GM18520 (cell line): ENCODE measurements around the gene CACNB1.
"Not testable (repeated sequence)": the region's sequence is repeated elsewhere in the genome, so short reads cannot be mapped to it uniquely, and the experiment has no call there.

Experiments
- ATAC-seq: cut with Tn5 transposase; IDR thresholded peaks from one replicate; pipeline ENCODE4 v1.9.1; 2021; ENCODE audit not compliant: unreplicated experiment

Gene CACNB1

GRCh38 chr17:39177256-39177655 lies 20.2 kb downstream of the CACNB1 start:
- no peak for ATAC-seq

DNA sequence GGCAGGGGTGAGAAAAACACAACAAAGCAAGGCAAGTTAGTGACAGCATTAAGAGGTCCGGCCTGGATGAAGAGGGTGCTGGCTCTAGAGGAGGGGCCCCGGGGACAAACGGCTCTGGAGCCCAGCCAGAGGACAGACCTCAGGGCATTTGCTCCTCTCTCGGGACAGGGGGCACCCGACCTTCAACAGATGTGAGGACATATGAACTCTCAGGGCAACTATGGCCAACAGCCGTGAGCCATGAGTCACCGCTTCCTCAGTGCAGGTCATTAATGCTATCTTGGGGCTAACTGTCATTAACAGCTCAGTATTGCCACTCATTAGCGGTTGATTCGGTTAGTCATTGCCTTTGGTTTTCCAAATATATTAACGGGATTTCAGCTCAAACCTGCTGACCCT lies 21.8 kb downstream of the CACNB1 start:
- no peak for ATAC-seq

- ATAC-seq, result no peak
Measured at GRCh38 chr17:39174920-39175694, 22.4 kb downstream of the CACNB1 start.

GRCh38 chr17:39173526-39174274 lies 23.8 kb downstream of the CACNB1 start:
- ATAC-seq, result no peak

- no peak for ATAC-seq
Measured at GRCh38 chr17:39173080-39173479, 24.4 kb downstream of the CACNB1 start.

DNA sequence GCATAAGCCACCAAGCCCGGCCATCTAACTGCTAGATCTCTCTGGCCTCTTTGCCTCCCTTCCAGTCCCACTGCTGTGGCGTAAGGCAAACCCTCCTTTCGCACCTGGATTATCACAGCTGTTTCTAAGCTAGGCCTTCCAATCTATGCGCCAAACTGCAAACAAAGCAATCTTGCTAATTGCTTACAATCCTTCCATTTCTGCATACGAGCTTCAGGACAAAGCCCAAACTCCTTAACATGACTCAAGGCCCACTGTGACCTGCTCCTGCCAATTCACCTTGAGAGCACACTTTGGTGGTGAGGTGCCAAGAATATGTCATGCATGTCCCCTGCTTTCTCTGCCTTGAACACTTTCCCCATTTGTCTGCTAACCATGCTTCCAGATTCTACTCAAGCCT lies 25.5 kb downstream of the CACNB1 start:
- ATAC-seq, result no peak

GRCh38 chr17:39170558-39170957 lies 26.9 kb downstream of the CACNB1 start:
- ATAC-seq, result no peak

DNA sequence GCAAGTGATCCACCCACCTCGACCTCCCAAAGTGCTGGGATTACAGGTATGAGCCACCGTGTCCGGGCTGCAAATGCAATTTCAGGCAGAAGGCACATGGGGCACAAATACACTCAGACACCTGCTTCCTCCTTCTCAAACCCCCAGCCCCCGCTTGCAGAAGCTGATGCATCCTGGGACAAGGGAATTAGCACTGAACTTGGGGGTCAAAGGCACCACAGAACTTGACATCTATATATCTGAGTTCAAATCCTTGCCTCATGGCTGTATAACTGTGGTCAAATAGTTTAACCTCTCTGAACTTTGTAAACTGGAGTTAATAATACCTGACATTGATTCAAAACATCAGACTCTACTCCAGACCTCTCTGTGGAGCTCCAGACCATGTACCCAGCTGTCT lies 27.4 kb downstream of the CACNB1 start:
- ATAC-seq, result no peak

GRCh38 chr17:39169518-39169917 lies 28.0 kb downstream of the CACNB1 start:
- ATAC-seq, result no peak

GRCh38 chr17:39169101-39169500 lies 28.4 kb downstream of the CACNB1 start:
- ATAC-seq, result no peak

DNA sequence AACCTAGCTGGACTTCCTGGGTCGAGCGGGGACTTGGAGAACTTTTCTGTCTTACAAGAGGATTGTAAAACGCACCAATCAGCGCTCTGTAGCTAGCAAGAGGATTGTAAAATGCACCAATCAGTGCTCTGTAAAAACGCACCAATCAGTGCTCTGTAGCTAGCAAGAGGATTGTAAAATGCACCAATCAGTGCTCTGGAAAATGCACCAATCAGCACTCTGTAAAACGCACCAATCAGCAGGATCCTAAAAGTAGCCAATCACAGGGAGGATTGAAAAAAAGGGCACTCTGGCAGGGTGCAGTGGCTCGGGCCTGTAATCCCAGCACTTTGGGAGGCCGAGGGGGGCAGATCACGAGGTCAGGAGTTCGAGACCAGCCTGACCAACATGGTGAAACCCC lies 29.0 kb downstream of the CACNB1 start:
- ATAC-seq, result not testable (repeated sequence)

- ATAC-seq, result no peak
Measured at GRCh38 chr17:39167476-39167875, 30.0 kb downstream of the CACNB1 start.

- no peak for ATAC-seq
Measured at GRCh38 chr17:39166437-39167335, 30.8 kb downstream of the CACNB1 start.

- no peak for ATAC-seq
Measured at GRCh38 chr17:39165841-39166349, 31.6 kb downstream of the CACNB1 start, which contains the start of gene ARL5C. ARL5C (minus strand) TSS chr17:39166161; CDS start chr17:39165760, 401 bp downstream.

DNA sequence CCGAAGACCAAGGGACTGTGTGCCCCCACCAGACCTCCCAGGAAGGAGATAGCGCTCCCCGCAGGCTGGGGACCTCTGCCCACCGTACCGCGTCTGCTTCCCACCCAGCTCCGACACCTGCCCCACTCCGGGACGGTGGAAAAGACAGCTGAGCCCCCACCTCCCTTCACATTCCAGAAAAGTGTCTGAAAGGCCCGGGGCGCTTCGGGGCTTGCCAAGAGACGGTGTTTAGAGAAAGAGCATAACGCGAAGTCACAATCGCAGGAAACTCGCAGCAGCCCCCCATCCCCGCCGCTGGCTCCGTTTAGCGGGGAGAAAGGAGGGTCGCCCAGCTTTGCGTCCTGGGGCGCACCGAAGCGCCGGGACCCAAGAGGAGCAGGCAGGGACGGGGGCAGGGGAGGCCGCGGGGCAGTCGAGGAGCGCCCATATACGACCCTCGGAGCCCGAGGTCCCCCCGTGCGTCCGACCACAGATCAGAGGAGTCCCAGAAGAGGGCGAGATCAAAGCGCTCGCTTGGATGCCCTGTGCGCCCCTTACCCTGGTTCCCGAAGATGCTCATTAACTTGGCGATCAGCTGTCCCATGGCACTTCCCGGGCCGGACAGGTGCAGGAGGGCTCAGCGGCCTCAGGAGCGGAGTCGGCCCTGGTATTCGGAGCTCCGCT lies 32.2 kb downstream of the CACNB1 start:
- no peak for ATAC-seq

GRCh38 chr17:39164675-39165143 lies 32.8 kb downstream of the CACNB1 start:
- no peak for ATAC-seq

DNA sequence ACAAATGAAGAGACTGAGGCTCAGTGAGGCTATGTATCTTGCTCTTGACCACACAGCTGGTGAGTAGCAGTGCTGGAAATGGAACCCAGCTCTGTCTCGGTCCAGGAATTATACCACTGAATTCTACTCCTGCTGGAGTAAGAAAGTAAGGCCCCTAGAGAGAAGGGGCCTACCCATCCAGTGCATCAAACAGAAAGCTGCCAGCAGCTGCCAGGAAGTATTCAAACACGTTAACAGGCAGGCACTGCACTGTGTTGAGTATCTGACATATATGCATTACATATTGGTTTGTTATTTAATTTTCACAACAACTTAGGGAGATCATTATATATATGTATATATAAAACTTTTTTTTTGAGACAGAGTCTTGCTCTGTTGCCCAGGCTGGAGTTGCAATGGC lies 35.5 kb downstream of the CACNB1 start:
- ATAC-seq, result no peak

DNA sequence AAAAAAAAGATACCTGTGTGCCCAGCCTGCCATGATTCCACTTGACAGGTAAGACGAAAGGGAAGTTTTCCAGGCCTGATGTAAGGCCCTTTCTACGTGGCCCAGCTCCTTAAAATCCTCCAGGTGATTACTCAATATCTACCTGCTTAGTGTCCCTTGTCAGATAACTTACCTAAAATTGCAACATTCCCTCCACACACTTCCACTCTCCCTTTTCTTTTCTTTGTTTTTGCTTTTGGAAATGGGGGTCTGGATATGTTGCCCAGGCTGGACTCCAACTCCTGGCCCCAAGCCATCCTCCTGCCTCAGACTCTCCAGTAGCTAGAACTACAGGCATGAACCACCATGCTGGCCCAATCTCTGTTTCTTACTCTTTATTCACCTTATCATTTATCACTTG lies 38.8 kb downstream of the CACNB1 start:
- no peak for ATAC-seq

DNA sequence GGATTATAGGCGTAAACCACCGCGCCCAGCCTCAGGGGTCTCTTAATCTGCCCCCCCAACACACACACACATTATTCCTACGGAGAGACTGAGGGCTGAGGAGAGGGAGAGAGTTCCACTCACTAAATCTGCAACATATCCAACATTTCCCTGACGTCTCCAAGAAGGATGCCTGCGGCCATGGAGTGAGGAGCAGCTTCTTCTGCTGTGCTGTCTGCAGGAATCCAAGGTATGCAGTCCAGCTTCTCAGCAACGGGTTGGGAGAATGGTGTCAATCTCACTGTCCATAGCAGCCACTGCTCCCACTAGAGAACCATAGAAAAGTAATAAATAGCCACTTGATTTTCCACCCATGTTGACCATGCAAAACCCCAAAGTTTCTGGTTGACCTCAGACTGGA lies 41.0 kb downstream of the CACNB1 start:
- ATAC-seq, result no peak

DNA sequence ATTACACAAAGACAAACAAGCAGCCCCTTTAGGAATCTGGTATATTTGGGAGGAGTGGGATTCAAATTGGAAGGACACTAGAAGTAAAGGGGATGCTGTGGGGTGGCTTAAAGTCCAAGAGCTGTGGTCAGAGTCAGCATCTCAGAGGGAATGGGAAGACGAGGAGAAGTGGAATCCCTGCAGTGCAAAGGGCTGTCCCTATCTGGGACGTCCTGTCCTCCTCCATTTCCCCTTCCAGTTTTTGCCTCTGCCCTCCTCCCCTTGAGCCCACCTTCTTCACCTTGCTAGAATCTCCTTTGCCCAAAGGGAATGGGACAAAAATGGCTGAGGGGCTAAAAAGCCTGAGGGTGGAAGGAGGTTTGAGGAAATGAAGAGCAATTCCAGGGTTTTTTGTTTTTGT lies 41.8 kb downstream of the CACNB1 start:
- no peak for ATAC-seq
